NK-92 (cell line): Measurements from ENCODE around the gene NRF1.
A peak's percentile ranks its signal among the peaks of the same experiment; 100 is the strongest.
"Not testable (repeated sequence)": the region's sequence is repeated elsewhere in the genome, so short reads cannot be mapped to it uniquely, and the experiment has no call there.

ENCODE experiments used
- DNase-seq: peaks from one replicate; lab custom pipeline; 2025; ENCODE audit not compliant: unreplicated experiment; lab: John Stamatoyannopoulos, UW

NRF1 gene

DNA sequence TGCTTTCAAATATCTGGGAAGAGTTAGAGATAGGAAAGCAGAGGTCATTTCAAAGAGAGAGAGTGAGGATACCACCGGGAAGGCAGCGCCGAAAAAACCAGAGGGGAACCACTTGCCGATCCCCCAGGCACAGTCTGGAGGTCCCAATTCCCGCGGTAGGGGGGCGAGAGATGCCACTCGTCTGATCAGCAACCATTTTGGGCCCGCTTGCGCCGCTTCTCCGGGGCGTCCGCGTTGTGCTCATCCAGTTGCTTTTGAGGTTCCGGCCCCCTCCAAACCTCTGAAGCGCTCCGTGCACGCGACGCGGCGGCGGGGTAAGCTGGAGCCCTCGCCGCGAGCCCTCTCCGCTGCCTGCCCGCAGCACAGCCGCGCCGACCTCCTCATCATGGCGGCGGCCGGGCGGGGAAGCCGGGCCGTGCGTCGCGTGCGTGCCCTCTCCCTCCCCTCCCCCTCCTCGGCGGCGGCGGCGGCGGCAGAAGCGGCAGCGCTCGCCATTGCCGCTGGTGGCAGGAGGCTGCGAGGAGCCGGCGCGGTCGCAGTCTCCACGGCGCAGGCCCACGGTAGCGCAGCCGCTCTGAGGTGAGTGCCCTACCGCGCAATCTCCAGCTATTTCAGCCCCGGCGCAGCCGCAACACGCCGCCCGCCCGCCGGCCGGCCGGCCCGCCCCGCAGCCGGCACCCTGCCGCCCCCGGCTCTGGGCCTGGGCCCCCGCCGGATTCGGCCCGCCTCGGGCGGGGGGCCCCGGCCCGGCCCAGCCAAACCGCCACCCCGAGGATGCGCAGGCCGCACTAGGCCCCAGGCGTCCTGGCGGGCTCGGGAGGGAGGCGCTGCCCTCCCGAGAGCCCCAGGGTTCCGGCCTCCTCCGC lies at the start of gene NRF1:
NRF1 (plus strand) TSS at position 475 of the 866 bp plus-strand sequence. CDS start 45,632 bp downstream, outside the sequence.
- peak; percentile 36 for DNase-seq

GRCh38 chr7:129566323-129566722 lies 45.2 kb upstream of the NRF1 start:
- not testable (repeated sequence) for DNase-seq

GRCh38 chr7:129567377-129567776 lies 44.1 kb upstream of the NRF1 start:
- DNase-seq, result no peak

- DNase-seq, result no peak
These were observed 43.3 kb upstream of the NRF1 start for GRCh38 chr7:129568240-129568639.

GRCh38 chr7:129569326-129569725 lies 42.2 kb upstream of the NRF1 start:
- DNase-seq, result no peak

DNA sequence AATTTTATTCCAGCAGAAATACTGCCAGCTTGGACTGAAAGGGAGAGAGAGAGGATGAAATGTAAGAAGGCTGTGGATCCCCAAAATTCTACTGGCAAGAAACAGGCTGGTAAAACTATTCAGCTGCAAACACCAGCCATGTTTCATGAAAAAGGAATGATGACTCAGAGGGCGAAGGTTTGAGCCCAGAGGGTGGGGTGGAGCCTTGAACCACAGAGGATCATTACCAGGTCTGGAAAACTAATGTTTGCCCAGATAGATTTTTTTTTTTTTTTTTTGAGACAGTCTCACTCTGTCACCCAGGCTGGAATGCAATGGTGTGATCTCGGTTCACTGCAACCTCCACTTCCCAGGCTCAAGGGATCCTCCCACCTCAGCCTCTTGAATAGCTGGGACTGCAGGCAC lies 41.7 kb upstream of the NRF1 start:
- no peak for DNase-seq

DNA sequence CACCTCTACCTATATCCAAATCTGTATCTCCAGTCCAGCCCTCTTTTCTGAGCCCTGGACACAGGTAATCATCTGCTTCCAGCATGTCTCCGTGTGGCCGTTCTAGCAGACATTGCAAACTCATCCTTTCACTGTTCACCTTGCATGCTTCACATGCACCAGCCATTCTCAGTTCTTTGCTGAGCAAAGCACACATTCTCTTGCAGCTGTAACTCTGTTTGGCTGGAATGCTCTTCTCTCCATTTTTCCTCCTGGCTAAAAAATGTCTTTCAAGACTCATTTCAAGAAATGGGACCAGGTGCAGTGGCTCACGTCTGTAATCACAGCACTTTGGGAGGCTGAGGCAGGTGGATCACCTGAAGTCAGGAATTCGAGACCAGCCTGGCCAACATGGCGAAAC lies 40.3 kb upstream of the NRF1 start:
- no peak for DNase-seq

DNA sequence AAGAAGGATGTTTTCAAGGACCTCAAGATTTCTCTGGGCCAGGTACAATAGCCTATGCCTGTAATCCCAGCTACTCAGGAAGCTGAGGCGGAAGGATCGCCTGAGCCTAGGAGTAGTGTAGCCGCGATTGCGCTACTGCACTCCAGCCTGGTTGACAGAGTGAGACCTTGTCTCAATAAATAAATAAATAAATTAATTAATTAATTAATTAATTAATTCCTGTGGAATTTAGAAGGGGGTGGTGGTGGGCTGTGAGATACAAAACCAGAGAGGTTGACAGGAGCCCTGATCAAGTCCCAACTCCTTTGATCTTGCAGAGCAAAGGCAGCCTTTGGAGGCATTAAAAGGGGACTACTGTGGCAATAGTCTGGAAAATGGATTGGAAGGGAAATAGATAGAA lies 39.3 kb upstream of the NRF1 start:
- no peak for DNase-seq

DNA sequence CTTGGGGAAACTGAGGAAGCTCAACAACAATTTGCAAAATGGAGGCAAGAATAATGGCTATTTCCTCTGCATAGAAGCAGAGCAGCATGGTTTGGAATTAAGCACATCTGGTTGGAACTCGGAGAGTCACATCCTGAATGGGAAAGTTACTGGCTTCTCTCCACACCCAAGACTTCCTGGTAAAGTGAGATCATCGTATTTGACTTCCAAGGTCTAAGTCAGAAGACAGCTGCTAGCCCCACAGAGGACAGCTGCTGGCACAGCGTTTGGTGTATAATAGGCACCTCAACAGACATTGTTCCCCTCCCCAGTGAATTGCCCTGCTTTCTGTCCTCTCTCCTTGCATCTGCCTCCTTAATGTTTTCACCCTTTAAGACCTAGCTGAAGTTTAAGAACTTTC lies 37.0 kb upstream of the NRF1 start:
- no peak for DNase-seq

DNA sequence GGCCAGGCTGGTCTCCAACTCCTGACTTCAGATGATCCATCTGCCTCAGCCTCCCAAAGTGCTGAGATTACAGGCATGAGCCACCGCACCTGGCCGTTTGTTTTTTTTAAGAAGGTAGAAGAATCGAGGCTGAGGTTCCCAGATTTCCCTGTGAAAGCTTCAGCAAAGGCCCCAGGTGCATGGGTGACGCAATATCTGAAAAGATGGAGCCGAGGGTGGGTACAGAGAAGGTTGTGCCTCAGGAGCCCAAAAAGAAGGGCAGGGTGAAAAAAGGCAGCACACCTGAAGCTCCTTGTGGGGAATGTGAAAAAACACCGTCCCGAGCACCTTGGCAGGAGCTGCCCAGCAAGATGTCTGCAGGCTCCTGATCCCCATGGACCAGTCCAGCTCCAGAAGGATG lies 35.8 kb upstream of the NRF1 start:
- no peak for DNase-seq

DNA sequence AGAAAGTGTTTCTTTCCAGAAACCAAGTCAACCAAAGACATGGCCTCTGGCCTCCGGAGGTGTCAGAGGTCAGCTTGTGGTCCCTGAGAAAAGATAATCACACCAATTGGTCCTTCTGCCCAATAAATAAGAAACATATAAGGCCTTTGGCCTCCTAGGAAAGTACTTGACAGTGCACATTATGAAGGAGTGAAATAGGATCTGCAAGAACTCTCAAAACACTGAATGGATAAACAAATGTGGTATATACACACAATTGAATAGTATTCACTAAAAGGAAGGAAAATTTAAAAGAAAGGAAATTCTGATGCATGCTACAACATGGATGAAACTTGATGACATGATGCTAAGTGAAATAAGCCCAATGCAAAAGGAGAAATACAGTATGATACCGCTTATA lies 35.4 kb upstream of the NRF1 start:
- DNase-seq, result no peak

- no peak for DNase-seq
These were observed 32.7 kb upstream of the NRF1 start for GRCh38 chr7:129578829-129579228.

DNA sequence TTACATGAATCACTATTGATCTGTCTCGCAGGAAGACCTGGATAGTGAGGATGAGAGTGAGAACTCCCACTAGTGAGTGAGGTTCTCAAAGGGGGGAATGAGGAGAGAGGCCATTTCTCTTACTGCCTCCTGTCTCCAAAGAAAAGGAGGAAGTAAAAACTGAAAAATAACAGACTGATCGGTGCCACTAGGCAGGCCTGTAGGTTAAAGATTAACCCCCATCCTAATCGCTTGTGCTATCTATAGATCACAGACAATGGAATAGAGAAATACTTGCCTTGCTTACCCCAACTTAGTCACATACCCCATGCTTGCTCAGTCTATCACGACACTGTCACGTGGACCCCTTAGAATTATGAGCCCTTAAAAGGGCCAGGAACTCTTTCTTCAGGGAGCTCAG lies 25.3 kb upstream of the NRF1 start:
- not testable (repeated sequence) for DNase-seq

DNA sequence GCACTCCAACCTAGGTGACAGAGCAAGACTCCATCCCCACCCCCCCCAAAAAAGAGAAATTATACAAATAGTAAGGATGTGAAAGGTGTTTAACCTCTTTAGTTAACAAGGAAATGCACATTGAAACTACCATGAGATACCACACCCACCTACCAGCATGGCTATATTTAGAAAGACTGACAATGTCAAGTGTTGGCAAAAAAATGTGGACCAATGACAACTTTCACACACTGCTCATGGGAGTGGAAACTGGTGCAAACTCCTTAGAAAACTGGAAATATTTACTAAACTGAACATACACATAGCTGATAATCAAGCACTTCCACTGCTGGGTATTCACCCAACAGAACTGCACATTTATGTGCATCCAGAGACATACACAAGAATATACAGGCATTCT lies 23.3 kb upstream of the NRF1 start:
- DNase-seq, result no peak

DNA sequence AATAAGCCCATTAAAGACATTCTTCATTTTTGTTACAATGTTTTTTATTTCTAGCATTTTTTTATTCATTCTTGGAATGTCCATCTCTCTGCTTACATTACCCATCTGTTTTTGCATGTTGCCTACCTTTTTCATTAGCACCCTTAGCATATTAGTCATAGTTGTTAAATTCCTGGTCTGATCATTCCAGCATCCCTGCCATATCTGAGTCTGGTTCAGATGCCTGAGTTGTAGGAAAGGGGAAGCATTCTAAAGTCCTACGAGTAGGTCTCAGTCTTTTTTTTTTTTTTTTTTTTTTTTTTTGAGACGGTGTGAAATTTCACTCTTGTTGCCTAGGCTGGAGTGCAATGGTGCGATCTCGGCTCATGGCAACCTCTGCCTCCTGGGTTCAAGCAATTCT lies 19.7 kb upstream of the NRF1 start:
- no peak for DNase-seq

DNA sequence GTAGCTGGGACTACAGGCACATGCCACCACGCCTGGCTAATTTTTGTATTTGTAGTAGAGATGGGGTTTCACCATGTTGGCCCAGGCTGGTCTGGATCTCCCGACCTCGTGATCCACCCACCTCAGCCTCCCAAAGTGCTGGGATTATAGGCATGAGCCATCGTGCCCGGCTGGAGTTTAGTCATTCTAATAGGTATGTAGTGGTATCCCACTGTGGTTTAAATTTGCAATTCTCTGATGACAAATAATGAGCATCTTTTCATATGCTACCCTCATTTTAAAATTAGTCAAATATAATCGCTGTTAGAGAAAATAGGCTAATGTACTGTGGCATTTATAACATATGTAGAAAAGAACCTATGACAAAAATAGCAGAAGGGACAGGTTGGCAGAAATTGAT lies 15.1 kb upstream of the NRF1 start:
- not testable (repeated sequence) for DNase-seq

DNA sequence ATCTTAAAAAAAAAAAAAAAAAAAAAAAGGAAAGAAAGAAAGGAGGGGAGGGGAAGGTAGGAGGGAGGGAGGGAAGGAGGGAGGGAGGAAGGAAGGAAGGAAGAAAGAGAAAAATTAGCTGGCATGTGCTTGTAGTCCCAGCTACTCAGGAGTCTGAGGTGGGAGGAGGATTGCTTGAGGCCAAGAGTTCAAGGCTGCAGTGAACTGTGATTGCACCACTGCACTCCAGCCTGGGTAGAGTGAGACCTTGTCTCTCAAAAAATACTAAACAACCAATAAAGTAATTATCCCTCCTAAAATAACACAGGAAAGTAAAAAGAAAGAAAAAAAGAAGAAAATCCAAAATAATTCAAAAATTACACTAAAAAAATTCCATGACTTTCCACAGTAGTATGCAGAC lies 13.8 kb upstream of the NRF1 start:
- no peak for DNase-seq

DNA sequence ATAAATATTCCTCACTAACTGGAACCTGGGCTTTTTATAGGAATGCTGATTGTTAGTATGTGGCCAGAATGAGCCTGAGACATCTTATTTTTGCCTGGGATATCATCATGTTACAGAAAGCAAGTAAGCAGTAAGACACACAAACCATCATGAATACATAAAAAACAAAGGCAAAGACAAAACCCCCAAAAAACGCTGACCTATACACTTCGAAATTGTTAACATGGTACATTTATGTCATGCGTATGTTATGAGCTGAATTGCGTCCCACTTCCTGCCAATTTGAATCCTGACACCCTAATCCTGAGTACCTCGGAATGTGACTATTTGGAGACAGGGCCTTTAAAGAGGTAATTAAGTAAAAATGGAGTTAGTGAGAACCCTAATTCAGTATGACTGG lies 12.3 kb upstream of the NRF1 start:
- DNase-seq, result no peak

DNA sequence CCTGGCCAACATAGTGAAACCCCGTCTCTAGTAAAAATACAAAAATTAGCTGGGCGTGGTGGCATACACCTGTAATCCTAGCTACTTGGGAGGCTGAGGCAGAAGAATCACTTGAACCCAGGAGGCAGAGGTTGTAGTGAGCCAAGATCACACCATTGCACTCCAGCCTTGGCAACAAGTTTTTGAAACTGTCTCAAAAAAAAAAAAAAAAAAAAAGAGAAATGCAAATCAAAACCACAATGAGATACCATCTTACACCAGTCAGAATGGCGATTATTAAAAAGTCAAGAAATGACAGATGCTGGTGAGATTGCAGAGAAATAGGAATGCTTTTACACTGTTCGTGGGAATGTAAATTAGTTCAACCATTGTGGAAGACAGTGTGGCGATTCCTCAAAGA lies 7.9 kb upstream of the NRF1 start:
- DNase-seq, result not testable (repeated sequence)

DNA sequence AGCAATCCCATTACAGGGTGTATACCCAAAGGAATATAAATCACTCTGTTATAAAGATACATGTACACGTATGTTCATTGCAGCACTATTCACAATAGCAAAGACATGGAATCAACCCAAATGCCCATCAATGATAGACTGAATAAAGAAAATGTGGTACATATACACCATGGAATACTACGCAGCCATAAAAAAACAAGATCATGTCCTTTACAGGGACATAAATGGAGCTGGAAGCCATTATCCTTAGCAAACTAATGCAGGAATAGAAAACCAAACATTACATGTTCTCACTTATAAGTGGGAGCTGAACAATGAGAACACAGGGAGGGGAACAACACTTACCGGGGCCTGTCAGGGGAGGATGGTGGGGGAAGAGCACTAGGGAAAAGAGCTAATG lies 7.5 kb upstream of the NRF1 start:
- DNase-seq, result not testable (repeated sequence)

- no peak for DNase-seq
These were observed 6.6 kb upstream of the NRF1 start for GRCh38 chr7:129604713-129605437.

GRCh38 chr7:129605960-129606614 lies 5.4 kb upstream of the NRF1 start:
- no peak for DNase-seq
